Measurements from ENCODE around the gene RNF141. TPM values are rescaled to one million over a fixed set of nuclear protein-coding genes. Genes with fewer than 3 reads are reported as not detected.

The RNF141 gene
- polyA plus RNA-seq, 1 donor from 2014 or later: 79.2 TPM

DNA sequence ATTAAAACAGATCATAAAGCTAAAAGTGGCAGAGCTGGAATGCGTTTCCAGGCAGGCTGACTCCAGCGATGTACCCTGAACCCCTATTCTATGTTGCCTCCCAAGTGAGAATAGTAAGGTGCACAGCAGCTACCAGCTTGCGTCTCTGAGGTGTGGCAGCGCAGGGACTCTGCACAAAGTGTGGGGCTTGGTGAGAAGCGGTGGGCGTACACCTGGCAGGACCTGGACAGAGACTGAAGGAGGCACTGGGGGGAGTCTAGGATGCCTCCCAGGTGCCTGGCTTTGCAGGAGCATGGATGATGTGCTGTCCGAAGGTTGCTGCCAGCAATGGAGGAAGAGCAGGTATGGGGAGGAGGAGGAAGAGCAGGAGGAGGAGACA, 43.0 kb downstream of the RNF141 start:
- no peak overlapping the region for H3K4me2 ChIP-seq (ENCODE audit: low read length)
- H3K27me3 ChIP-seq (ENCODE audit: insufficient read depth, low read depth, low read length): no peaks in the 10 kb centered on the region
- H2AFZ ChIP-seq (ENCODE audit: low read depth, low read length): no peak overlapping the region
- TF ChIP-seq, protein P1, sequence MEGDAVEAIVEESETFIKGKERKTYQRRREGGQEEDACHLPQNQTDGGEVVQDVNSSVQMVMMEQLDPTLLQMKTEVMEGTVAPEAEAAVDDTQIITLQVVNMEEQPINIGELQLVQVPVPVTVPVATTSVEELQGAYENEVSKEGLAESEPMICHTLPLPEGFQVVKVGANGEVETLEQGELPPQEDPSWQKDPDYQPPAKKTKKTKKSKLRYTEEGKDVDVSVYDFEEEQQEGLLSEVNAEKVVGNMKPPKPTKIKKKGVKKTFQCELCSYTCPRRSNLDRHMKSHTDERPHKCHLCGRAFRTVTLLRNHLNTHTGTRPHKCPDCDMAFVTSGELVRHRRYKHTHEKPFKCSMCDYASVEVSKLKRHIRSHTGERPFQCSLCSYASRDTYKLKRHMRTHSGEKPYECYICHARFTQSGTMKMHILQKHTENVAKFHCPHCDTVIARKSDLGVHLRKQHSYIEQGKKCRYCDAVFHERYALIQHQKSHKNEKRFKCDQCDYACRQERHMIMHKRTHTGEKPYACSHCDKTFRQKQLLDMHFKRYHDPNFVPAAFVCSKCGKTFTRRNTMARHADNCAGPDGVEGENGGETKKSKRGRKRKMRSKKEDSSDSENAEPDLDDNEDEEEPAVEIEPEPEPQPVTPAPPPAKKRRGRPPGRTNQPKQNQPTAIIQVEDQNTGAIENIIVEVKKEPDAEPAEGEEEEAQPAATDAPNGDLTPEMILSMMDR (IDR thresholded peaks at IDR 0.05; ENCODE audit: poor library complexity, severe bottlenecking): no peak
- TF ChIP-seq EZH2 (IDR thresholded peaks at IDR 0.05; ENCODE audit: borderline replicate concordance, insufficient read depth, low read length, poor library complexity, severe bottlenecking) (no peak), TAF1 (IDR thresholded peaks at IDR 0.05; ENCODE audit: low read depth) (no peak), RAD21 (conservative IDR thresholded peaks at IDR 0.05) (no peak), POLR2AphosphoS5 (IDR thresholded peaks at IDR 0.05) (no peak), SMC3 (conservative IDR thresholded peaks at IDR 0.05; ENCODE audit: poor library complexity) (no peak), EP300 (conservative IDR thresholded peaks at IDR 0.05; ENCODE audit: poor library complexity, severe bottlenecking) (no peak), MXI1 (conservative IDR thresholded peaks at IDR 0.05; ENCODE audit: poor library complexity, severe bottlenecking) (no peak)
- TF ChIP-seq, protein P2, sequence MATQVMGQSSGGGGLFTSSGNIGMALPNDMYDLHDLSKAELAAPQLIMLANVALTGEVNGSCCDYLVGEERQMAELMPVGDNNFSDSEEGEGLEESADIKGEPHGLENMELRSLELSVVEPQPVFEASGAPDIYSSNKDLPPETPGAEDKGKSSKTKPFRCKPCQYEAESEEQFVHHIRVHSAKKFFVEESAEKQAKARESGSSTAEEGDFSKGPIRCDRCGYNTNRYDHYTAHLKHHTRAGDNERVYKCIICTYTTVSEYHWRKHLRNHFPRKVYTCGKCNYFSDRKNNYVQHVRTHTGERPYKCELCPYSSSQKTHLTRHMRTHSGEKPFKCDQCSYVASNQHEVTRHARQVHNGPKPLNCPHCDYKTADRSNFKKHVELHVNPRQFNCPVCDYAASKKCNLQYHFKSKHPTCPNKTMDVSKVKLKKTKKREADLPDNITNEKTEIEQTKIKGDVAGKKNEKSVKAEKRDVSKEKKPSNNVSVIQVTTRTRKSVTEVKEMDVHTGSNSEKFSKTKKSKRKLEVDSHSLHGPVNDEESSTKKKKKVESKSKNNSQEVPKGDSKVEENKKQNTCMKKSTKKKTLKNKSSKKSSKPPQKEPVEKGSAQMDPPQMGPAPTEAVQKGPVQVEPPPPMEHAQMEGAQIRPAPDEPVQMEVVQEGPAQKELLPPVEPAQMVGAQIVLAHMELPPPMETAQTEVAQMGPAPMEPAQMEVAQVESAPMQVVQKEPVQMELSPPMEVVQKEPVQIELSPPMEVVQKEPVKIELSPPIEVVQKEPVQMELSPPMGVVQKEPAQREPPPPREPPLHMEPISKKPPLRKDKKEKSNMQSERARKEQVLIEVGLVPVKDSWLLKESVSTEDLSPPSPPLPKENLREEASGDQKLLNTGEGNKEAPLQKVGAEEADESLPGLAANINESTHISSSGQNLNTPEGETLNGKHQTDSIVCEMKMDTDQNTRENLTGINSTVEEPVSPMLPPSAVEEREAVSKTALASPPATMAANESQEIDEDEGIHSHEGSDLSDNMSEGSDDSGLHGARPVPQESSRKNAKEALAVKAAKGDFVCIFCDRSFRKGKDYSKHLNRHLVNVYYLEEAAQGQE (IDR thresholded peaks at IDR 0.05; ENCODE audit: borderline replicate concordance): no peak
- H3F3A ChIP-seq (ENCODE audit: insufficient read depth, low read length, poor library complexity, severe bottlenecking): no peaks in the 10 kb centered on the region
- no peaks in the 10 kb centered on the region for H4K20me1 ChIP-seq (ENCODE audit: insufficient read depth)
- no peak overlapping the region for H3K9ac ChIP-seq (ENCODE audit: low read length)
- no peaks in the 10 kb centered on the region for H3K36me3 ChIP-seq (ENCODE audit: insufficient read depth, low read length)
- H3K27ac ChIP-seq (ENCODE audit: low read length): no peak overlapping the region
- no peaks in the 10 kb centered on the region for H3K9me3 ChIP-seq (ENCODE audit: low read length)
- H3K9me2 ChIP-seq (ENCODE audit: insufficient read depth, low read length): no peaks in the 10 kb centered on the region
- H3K4me3 ChIP-seq (ENCODE audit: low read length): no peak overlapping the region
- H3K79me2 ChIP-seq (replicated peaks; ENCODE audit: insufficient read depth, low read length): no peaks in the 10 kb centered on the region

DNA sequence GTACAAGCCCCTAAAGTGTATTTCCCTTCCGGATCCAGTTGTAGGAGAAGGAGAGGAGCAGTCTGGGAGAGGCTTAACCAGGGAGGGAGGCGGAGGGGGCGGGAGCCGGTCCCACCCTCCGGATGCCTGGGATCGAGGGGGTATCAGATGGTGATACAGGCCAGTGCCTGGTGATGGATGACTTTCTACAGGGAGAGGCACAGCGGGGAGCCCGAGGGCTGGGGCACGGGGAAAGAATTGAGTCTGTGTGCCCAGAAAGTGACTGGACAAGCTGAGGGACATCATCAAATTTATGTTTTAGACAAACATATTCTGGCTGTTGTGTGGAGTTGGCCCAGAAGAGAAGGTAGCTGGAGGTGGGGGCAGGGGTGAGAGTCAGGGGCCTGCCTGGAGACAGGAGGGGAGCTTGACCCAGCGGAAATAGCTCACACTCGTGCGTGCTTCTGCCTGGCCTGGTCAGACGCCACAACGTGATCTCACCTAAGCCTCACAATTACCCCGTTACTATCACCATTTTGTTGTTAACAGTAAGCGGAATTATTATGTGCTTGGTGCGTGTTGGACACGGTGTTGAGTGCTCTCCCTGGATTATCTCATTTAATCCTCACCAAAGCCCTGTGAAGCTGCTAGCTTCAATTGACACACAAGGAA, 43.5 kb downstream of the RNF141 start:
- Histone ChIP-seq H2AFZ (ENCODE audit: low read depth, low read length) (no peak overlapping the region), H3K9ac (ENCODE audit: low read length) (no peak overlapping the region), H4K20me1 (ENCODE audit: insufficient read depth) (no peaks in the 10 kb centered on the region), H3F3A (ENCODE audit: insufficient read depth, low read length, poor library complexity, severe bottlenecking) (no peaks in the 10 kb centered on the region), H3K36me3 (ENCODE audit: insufficient read depth, low read length) (no peaks in the 10 kb centered on the region), H3K9me3 (ENCODE audit: low read length) (no peaks in the 10 kb centered on the region), H3K4me3 (ENCODE audit: low read length) (no peak overlapping the region), H3K4me2 (ENCODE audit: low read length) (no peak overlapping the region), H3K79me2 (replicated peaks; ENCODE audit: insufficient read depth, low read length) (no peaks in the 10 kb centered on the region), H3K27me3 (ENCODE audit: insufficient read depth, low read depth, low read length) (no peaks in the 10 kb centered on the region), H3K27ac (ENCODE audit: low read length) (no peak overlapping the region), H3K9me2 (ENCODE audit: insufficient read depth, low read length) (no peaks in the 10 kb centered on the region)
- no peak for TF ChIP-seq EP300 (conservative IDR thresholded peaks at IDR 0.05; ENCODE audit: poor library complexity, severe bottlenecking)
- TF ChIP-seq, protein P2 (IDR thresholded peaks at IDR 0.05; ENCODE audit: borderline replicate concordance): no peak
- no peak for TF ChIP-seq TAF1 (IDR thresholded peaks at IDR 0.05; ENCODE audit: low read depth)
- no peak for TF ChIP-seq MXI1 (conservative IDR thresholded peaks at IDR 0.05; ENCODE audit: poor library complexity, severe bottlenecking)
- no peak for TF ChIP-seq RAD21 (conservative IDR thresholded peaks at IDR 0.05)
- no peak for TF ChIP-seq POLR2AphosphoS5 (IDR thresholded peaks at IDR 0.05)
- TF ChIP-seq SMC3 (conservative IDR thresholded peaks at IDR 0.05; ENCODE audit: poor library complexity): no peak
- TF ChIP-seq EZH2 (IDR thresholded peaks at IDR 0.05; ENCODE audit: borderline replicate concordance, insufficient read depth, low read length, poor library complexity, severe bottlenecking): no peak

Measured in neural cell (in vitro differentiated cells).